ENCODE data around the gene CD52.

- TF ChIP-seq CTCF (IDR thresholded peaks at IDR 0.05; ENCODE audit: insufficient read depth, low read length) (no peak), POLR2AphosphoS5 (IDR thresholded peaks at IDR 0.05; ENCODE audit: low read depth) (no peak; the same call in 1 of the 2 replicates), GABPA (IDR thresholded peaks at IDR 0.05; ENCODE audit: low read depth) (no peak), REST (IDR thresholded peaks at IDR 0.05; ENCODE audit: insufficient replicate concordance, low read depth) (no peak), SPI1 (IDR thresholded peaks at IDR 0.05; ENCODE audit: borderline replicate concordance, low read depth) (no peak)
These were observed 34.4 kb upstream of the CD52 start for GRCh38 chr1:26283279-26283853.
